Measurements from ENCODE around the gene PROKR2. TPM values are rescaled to one million over a fixed set of nuclear protein-coding genes. Genes with fewer than 3 reads are reported as not detected.

Gene PROKR2
- total and polyA plus RNA-seq, 10 of the 15 experiments (the other 5 are each of a cell fraction or from before 2014, with no cell fraction given) = not detected

GRCh38 chr20:5357946-5358345 lies 41.2 kb upstream of the PROKR2 start:
- H2AFZ ChIP-seq (ENCODE audit: control insufficient read depth, low read depth, low read length) = no peak overlapping the region
- H3K27ac ChIP-seq (ENCODE audit: control insufficient read depth, insufficient read depth) = no peak overlapping the region
- no TSS peak for BruUV-seq (replicated peaks)
- FAIRE-seq = no peak
- H3K79me2 ChIP-seq (ENCODE audit: control insufficient read depth, insufficient read depth, low read length) = no peaks in the 10 kb centered on the region
- POLR2A ChIA-PET = interaction anchor here (1.2 kb wide), 1 partner anchor 168 kb away, joined by 3 read pairs; no protein-coding TSS in a partner anchor
- no peak overlapping the region for H3K9ac ChIP-seq (ENCODE audit: control insufficient read depth, insufficient read depth, low read length)
- H3K4me2 ChIP-seq (ENCODE audit: control insufficient read depth, insufficient read depth) = no peak overlapping the region
- no peak overlapping the region for H3K4me3 ChIP-seq
- no peaks in the 10 kb centered on the region for H4K20me1 ChIP-seq (ENCODE audit: control insufficient read depth, insufficient read depth)
- no peaks in the 10 kb centered on the region; a peak in 2 of 4 replicates for H3K27me3 ChIP-seq (replicated peaks in 1 of 2; ENCODE audit: control insufficient read depth in 2 of 2, insufficient read depth in 2 of 2, low read length in 1 of 2)
- CTCF ChIA-PET = interaction anchor here (0.5 kb wide), 1 partner anchor 134 kb away, joined by 3 read pairs; no protein-coding TSS in a partner anchor
- no peak for ATAC-seq
- DNase-seq (ENCODE audit: low read depth, low spot score) = no peak
- intact Hi-C loops (cut with micrococcal nuclease; ENCODE audit: unreplicated experiment) (no loop called here), in situ Hi-C loops (cut with MboI) (no loop called here)
- no peaks in the 10 kb centered on the region for H3K36me3 ChIP-seq (ENCODE audit: control insufficient read depth in 2 of 2, insufficient read depth in 2 of 2, low read length in 1 of 2)
- SMC1A ChIA-PET (ENCODE audit: uncharacterized antibody, unreplicated experiment) = interaction anchor here (1.1 kb wide), 1 partner anchor 10 kb away, joined by 3 read pairs; no protein-coding TSS in a partner anchor
- no peaks in the 10 kb centered on the region for H3K4me1 ChIP-seq (ENCODE audit: control insufficient read depth, insufficient read depth, low read length)
- H3K9me3 ChIP-seq (replicated peaks; ENCODE audit: control insufficient read depth, insufficient read depth, low read length) = no peaks in the 10 kb centered on the region; the same call in 2 of the 3 replicates
- RAD21 ChIA-PET (ENCODE audit: unreplicated experiment) = no interaction called here
- WGBS (ENCODE audit: insufficient coverage, insufficient replicate concordance, low lambda C conversion rate, missing lambda C conversion rate) = 5% methylated on average over 2 of the region's 2 CpGs
- TF ChIP-seq WRNIP1 (IDR thresholded peaks at IDR 0.05; ENCODE audit: borderline replicate concordance, low read depth, low read length) (no peak), PAX8 (IDR thresholded peaks at IDR 0.05) (no peak), PRDM15 (CRISPR knock-in tag; IDR thresholded peaks at IDR 0.05) (no peak), LARP7 (IDR thresholded peaks at IDR 0.05) (no peak), GATAD2B (conservative IDR thresholded peaks at IDR 0.05; ENCODE audit: low read depth) (no peak), E2F4 (IDR thresholded peaks at IDR 0.05; ENCODE audit: low read depth, low read length) (no peak), TCF7 (IDR thresholded peaks at IDR 0.05; ENCODE audit: borderline replicate concordance) (no peak), ZBTB11 (CRISPR knock-in tag; IDR thresholded peaks at IDR 0.05) (no peak), CEBPZ (IDR thresholded peaks at IDR 0.05; ENCODE audit: low read depth, low read length) (no peak)

All from GM12878 (cell line).